GM23338 (cell line): Measurements from ENCODE around the gene FAM98C.

Source experiments
- CREB1 ChIP-seq: fragments of 250-450 bp; sonication (Bioruptor Pico); IDR thresholded peaks from 2 replicates; pipeline ENCODE4 v1.5.0; 2020; ENCODE audit warnings: low read depth, mild to moderate bottlenecking, moderate library complexity
- CTCF ChIP-seq, 2 experiments: fragments of 200-600 bp in 1 of 2; sonication (generic) in 1 of 2; conservative IDR thresholded peaks; 2 replicates each; pipeline versions ENCODE4 v1.5.1 to v1.6.1; 2016 to 2017; ENCODE audit warnings: antibody characterized with exemption in 2 of 2, low read depth in 2 of 2, mild to moderate bottlenecking in 2 of 2, moderate library complexity in 1 of 2
- EZH2 ChIP-seq: fragments of 200-600 bp; sonication (generic); IDR thresholded peaks from one replicate; pipeline ENCODE4 v1.8.0; 2017; ENCODE audit warnings: antibody characterized with exemption, mild to moderate bottlenecking, low read depth; ENCODE audit not compliant: unreplicated experiment
- EZH2phosphoT487 ChIP-seq: fragments of 200-600 bp; sonication (generic); IDR thresholded peaks from one replicate; pipeline ENCODE4 v1.8.1; 2018; ENCODE audit warnings: antibody characterized with exemption; ENCODE audit not compliant: unreplicated experiment
- JUNB ChIP-seq: IDR thresholded peaks from one replicate; pipeline ENCODE4 v1.6.1; 2016; ENCODE audit warnings: antibody characterized with exemption; ENCODE audit not compliant: unreplicated experiment
- NANOG ChIP-seq: IDR thresholded peaks from 2 replicates; pipeline ENCODE4 v1.6.1; 2016; ENCODE audit warnings: antibody characterized with exemption, borderline replicate concordance
- POLR2AphosphoS5 ChIP-seq: IDR thresholded peaks from 2 replicates; pipeline ENCODE4 v1.6.1; 2016; ENCODE audit warnings: antibody characterized with exemption, low read depth
- REST ChIP-seq: IDR thresholded peaks from one replicate; pipeline ENCODE4 v1.6.1; 2018; ENCODE audit warnings: antibody characterized with exemption; ENCODE audit not compliant: unreplicated experiment
- ZNF114 ChIP-seq: fragments of 250-450 bp; sonication (Bioruptor Pico); IDR thresholded peaks from 2 replicates; pipeline ENCODE4 v1.5.0; 2020; ENCODE audit warnings: mild to moderate bottlenecking, moderate library complexity
- ZNF331 ChIP-seq: fragments of 250-450 bp; sonication (Bioruptor Pico); IDR thresholded peaks from 2 replicates; pipeline ENCODE4 v1.5.0; 2020; ENCODE audit warnings: low read depth, mild to moderate bottlenecking, moderate library complexity
- ZNF462 ChIP-seq: fragments of 250-450 bp; sonication (Bioruptor Pico); IDR thresholded peaks from 2 replicates; pipeline ENCODE4 v1.5.0; 2020; ENCODE audit warnings: mild to moderate bottlenecking, moderate library complexity

- TF ChIP-seq CTCF (conservative IDR thresholded peaks at IDR 0.05; ENCODE audit: low read depth in 2 of 2): no peak
- no peak for TF ChIP-seq REST
- no peak for TF ChIP-seq POLR2AphosphoS5
- no peak for TF ChIP-seq EZH2
- no peak for TF ChIP-seq ZNF114 (CRISPR knock-in tag)
- no peak for TF ChIP-seq EZH2phosphoT487
- no peak for TF ChIP-seq JUNB
- no peak for TF ChIP-seq CREB1 (CRISPR knock-in tag)
- TF ChIP-seq NANOG: no peak
- TF ChIP-seq ZNF462 (CRISPR knock-in tag): no peak
- no peak for TF ChIP-seq ZNF331 (CRISPR knock-in tag)
Measured at GRCh38 chr19:38378866-38379265, 24.0 kb upstream of the FAM98C start.
